NCI-H1930 (cell line): ENCODE results near the gene NEK10.
"Not testable (repeated sequence)": the region's sequence is repeated elsewhere in the genome, so short reads cannot be mapped to it uniquely, and the experiment has no call there.

Experiments
- DNase-seq, 2 experiments: peaks; one replicate each; lab custom pipeline; 2025; lab: John Stamatoyannopoulos, UW

Gene NEK10

GRCh38 chr3:27311400-27311799 is 57.8 kb downstream of the NEK10 start:
- DNase-seq: no peak

- DNase-seq: no peak
These were observed 58.5 kb downstream of the NEK10 start for GRCh38 chr3:27310688-27311087.

- no peak for DNase-seq
These were observed 61.6 kb downstream of the NEK10 start for GRCh38 chr3:27307566-27307965.

- peak in 1 of 2 experiments; percentile 57 for DNase-seq
These were observed 66.3 kb downstream of the NEK10 start for GRCh38 chr3:27302891-27303290.

GRCh38 chr3:27298981-27299380 is 70.2 kb downstream of the NEK10 start:
- DNase-seq: not testable (repeated sequence)

DNA sequence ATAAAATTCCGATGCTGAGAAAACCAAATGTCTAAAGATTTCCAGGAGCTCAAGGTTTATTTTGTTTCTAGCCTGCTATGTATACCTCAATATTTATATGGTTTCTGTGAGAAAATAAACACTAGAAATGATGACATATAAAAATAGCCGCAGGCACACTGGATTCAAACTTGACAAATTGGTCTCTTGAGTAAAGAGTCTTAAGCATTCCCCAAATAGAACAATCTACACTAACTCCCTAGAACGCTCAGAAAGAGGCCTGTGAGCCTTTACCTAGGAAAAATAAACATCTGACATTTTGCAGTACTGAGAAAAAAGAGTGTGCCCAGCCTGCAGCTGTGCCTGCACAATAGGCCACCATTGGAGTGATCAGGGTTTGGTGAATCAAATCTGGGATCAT is 75.2 kb downstream of the NEK10 start:
- DNase-seq: no peak

- DNase-seq: no peak
These were observed 78.4 kb downstream of the NEK10 start for GRCh38 chr3:27290760-27291159.

GRCh38 chr3:27289769-27290413 is 79.3 kb downstream of the NEK10 start:
- DNase-seq: no peak

GRCh38 chr3:27287052-27287451 is 82.1 kb downstream of the NEK10 start:
- DNase-seq: no peak

GRCh38 chr3:27286467-27286866 is 82.7 kb downstream of the NEK10 start:
- not testable (repeated sequence) for DNase-seq

GRCh38 chr3:27285668-27286067 is 83.5 kb downstream of the NEK10 start:
- no peak for DNase-seq

- no peak for DNase-seq
These were observed 87.5 kb downstream of the NEK10 start for GRCh38 chr3:27281671-27282150.

DNA sequence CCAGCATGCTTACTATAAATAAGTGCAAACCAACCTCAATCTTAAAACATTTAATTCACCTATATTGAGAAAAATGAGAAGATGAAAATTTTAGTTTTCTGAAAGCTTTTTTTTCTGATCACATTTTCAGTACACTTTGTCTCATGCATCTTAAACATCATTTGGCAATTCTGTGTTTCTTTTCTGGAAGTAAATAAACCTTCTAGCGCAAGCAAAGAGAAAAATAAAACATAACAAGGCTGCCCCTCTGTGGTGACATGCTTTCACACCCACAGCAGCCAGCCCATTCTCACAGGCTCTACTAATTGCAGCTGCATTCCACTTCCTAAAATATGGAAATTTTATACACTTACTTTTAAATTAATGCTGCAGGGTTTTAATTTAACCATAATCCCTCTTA is 90.1 kb downstream of the NEK10 start:
- DNase-seq: no peak

- DNase-seq: no peak
These were observed 90.7 kb downstream of the NEK10 start for GRCh38 chr3:27278383-27279055.

GRCh38 chr3:27275441-27275990 is 93.7 kb downstream of the NEK10 start:
- DNase-seq: no peak

DNA sequence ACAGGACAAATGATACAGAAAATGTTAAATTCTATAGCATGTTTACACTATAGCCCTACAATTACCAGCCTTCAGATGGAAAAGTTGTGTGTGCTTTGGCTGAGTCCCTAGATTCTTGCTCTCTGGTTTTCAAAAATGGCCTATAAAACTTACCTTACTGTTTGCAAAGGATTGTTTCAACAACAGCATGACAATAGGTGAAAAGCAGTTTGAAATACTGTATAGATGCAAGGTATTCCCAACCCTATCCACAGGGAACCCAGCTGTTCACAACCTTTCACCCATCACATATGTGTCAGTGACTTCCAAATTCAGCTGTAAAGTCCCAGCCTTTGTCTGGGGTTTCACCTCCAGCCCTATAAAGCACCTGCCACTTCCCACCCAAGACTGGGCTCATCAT is 97.3 kb downstream of the NEK10 start:
- DNase-seq: no peak

DNA sequence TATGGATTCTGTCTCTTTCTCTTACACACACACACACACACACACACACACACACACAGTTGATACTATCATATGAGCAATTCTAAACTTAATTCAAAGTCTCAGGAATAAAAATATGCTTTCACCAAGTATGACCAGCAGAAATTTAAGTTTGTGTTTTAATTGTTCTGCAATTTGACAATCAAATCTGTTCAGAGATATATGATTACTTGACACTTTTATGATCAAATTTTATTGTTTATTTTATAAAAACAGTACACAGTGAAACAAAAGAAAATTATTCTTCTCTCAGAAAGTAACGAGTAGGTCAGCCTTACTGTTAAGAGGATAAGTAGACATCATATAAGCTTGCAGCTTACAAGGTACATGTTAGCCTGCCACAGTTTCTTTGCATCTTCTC is 114.3 kb downstream of the NEK10 start:
- no peak for DNase-seq

DNA sequence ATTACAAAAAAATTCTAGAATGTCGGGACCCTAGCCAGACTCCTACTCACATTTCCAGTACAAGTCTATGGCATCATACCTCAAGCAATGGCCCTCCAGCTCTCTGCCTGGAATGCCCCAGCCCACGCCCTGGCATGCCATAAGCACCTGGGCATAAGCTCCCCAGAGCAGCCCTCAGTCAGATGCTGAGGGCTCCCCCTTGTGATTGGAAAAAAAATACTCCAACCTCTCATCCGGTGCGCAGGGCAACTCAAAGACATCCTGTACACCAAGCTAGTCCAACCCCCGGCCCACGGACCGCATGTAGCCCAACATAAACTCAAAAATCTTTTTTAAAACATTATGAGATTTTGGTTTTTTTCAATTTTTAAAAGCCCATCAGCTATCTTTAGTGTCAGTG is 115.4 kb downstream of the NEK10 start:
- DNase-seq: no peak

GRCh38 chr3:27253391-27253790 is 115.8 kb downstream of the NEK10 start:
- no peak for DNase-seq

DNA sequence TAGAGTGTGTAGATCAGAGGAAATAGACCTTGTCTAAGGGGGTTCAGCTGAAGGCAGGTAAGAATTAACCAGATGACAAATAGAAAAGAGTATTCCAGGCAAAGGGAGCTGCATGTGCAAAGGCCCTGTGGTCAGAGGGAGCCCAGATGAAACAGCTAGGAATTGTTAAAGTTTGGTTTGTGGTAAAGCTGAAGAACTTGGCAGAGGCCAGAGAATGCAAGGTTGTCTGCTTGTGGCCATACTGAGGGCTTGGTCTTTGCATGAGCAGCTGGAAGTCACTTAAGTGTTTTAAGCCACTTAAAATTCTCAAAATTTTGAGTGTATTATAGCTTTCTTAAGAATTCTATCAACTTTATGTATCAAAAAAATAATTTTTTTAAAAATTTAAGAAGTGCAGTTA is 116.5 kb downstream of the NEK10 start:
- DNase-seq: no peak

GRCh38 chr3:27244374-27244773 is 124.8 kb downstream of the NEK10 start:
- DNase-seq: no peak

GRCh38 chr3:27239951-27240350 is 129.2 kb downstream of the NEK10 start:
- DNase-seq: no peak

GRCh38 chr3:27228805-27229204 is 140.4 kb downstream of the NEK10 start:
- DNase-seq: no peak
